GM12878 (cell line): ENCODE measurements around the gene IFNB1. TPM values are rescaled to one million over a fixed set of nuclear protein-coding genes. Genes with fewer than 3 reads are reported as not detected.

Experiments used
- ATAC-seq: fragments of 200-7000 bp; cut with Tn5 transposase; 3 replicates; pipeline ENCODE4 v1.9.1; 2020; ENCODE audit warnings: mild to moderate bottlenecking, moderate library complexity
- BruUV-seq: library from RNA; stranded (reverse); fragments of 400-500 nt; replicated peaks from 2 replicates; lab custom pipeline; 2021; lab: Mats Ljungman, UMichigan
- CTCF ChIA-PET: fragments of 300-600 bp; sonication (Branson Sonifier 250); formaldehyde crosslinking; extraction: SDS; loops from one replicate; lab custom pipeline; 2021; ENCODE audit warnings: inconsistent platforms; lab: Yijun Ruan, JAX
- POLR2A ChIA-PET: fragments of 350-600 bp; formaldehyde crosslinking; extraction: SDS; loops from one replicate; lab custom pipeline; 2021; ENCODE audit warnings: inconsistent platforms; lab: Charles Lee
- RAD21 ChIA-PET: fragments of 300-600 bp; sonication (Branson Sonifier 250); formaldehyde crosslinking; loops from one replicate; lab custom pipeline; 2023; ENCODE audit warnings: antibody characterized with exemption; ENCODE audit not compliant: unreplicated experiment; lab: Charles Lee
- SMC1A ChIA-PET: fragments of 300-600 bp; sonication (Branson Sonifier 250); formaldehyde crosslinking; loops from one replicate; lab custom pipeline; 2023; ENCODE audit not compliant: unreplicated experiment, uncharacterized antibody; lab: Charles Lee
- DNase-seq: peaks from one replicate; pipeline ENCODE4 v3.0.0-alpha.2; 2011; ENCODE audit warnings: low read depth, low spot score
- FAIRE-seq: peaks from 3 replicates; lab custom pipeline; 2011; peaks lifted over from hg19 to GRCh38; lab: Jason Lieb, UNC
- H2AFZ ChIP-seq: 2 replicates; pipeline ENCODE4 v1.6.0; 2011; ENCODE audit warnings: low read depth, low read length, control low read depth; ENCODE audit not compliant: control insufficient read depth
- H3K27ac ChIP-seq: 2 replicates; pipeline ENCODE4 v1.5.1; 2011; ENCODE audit warnings: control low read depth; ENCODE audit not compliant: control insufficient read depth, insufficient read depth
- H3K27me3 ChIP-seq, 2 experiments: replicated peaks in 1 of 2; 2 replicates each; pipeline versions ENCODE4 v1.6.0 to v1.6.1; 2011; ENCODE audit warnings: low read length in 1 of 2; ENCODE audit not compliant: control insufficient read depth in 2 of 2, insufficient read depth in 2 of 2
- H3K36me3 ChIP-seq, 2 experiments: 2 replicates each; pipeline ENCODE4 v1.5.1; 2011; ENCODE audit warnings: low read length in 1 of 2; ENCODE audit not compliant: control insufficient read depth in 2 of 2, insufficient read depth in 2 of 2
- H3K4me1 ChIP-seq: 2 replicates; pipeline ENCODE4 v1.6.1; 2011; ENCODE audit warnings: mild to moderate bottlenecking, low read length, moderate library complexity, mixed read lengths; ENCODE audit not compliant: control insufficient read depth, insufficient read depth
- H3K4me2 ChIP-seq: 2 replicates; pipeline ENCODE4 v1.6.0; 2011; ENCODE audit warnings: control low read depth; ENCODE audit not compliant: control insufficient read depth, insufficient read depth
- H3K4me3 ChIP-seq: fragments of 200-600 bp; sonication (generic); 2 replicates; pipeline ENCODE4 v1.5.1; 2016
- H3K79me2 ChIP-seq: 2 replicates; pipeline ENCODE4 v1.6.0; 2011; ENCODE audit warnings: low read length; ENCODE audit not compliant: control insufficient read depth, insufficient read depth
- H3K9ac ChIP-seq: 2 replicates; pipeline ENCODE4 v1.8.0; 2011; ENCODE audit warnings: low read length, control low read depth, mixed read lengths; ENCODE audit not compliant: control insufficient read depth, insufficient read depth
- H3K9me3 ChIP-seq: replicated peaks from 3 replicates; pipeline ENCODE4 v1.5.1; 2011; ENCODE audit warnings: mild to moderate bottlenecking, low read length; ENCODE audit not compliant: control insufficient read depth, insufficient read depth
- H4K20me1 ChIP-seq: 2 replicates; pipeline ENCODE4 v1.6.0; 2011; ENCODE audit not compliant: control insufficient read depth, insufficient read depth
- BACH1 ChIP-seq: fragments of 450-650 bp; IDR thresholded peaks from 2 replicates; pipeline ENCODE4 v1.6.1; 2017; ENCODE audit warnings: mild to moderate bottlenecking, borderline replicate concordance
- CHD1 ChIP-seq: IDR thresholded peaks from 2 replicates; pipeline ENCODE4 v1.6.1; 2012; ENCODE audit warnings: low read depth, low read length, improper control_type of control experiment
- EED ChIP-seq: sonication (generic); IDR thresholded peaks from 2 replicates; pipeline ENCODE4 v1.6.1; 2016; ENCODE audit warnings: antibody characterized with exemption, low read depth
- FOXK2 ChIP-seq: fragments of 450-650 bp; IDR thresholded peaks from 2 replicates; pipeline ENCODE4 v1.6.1; 2017; ENCODE audit warnings: mild to moderate bottlenecking, moderate library complexity
- MYC ChIP-seq: IDR thresholded peaks from 2 replicates; pipeline ENCODE4 v1.6.1; 2011; ENCODE audit warnings: mild to moderate bottlenecking, low read length, moderate library complexity, inconsistent platforms; ENCODE audit not compliant: insufficient read depth, insufficient replicate concordance, insufficient read length, severe bottlenecking
- PAX8 ChIP-seq: fragments of 450-650 bp; IDR thresholded peaks from 2 replicates; pipeline ENCODE4 v1.6.1; 2017; ENCODE audit warnings: mild to moderate bottlenecking, moderate library complexity
- POLR2A ChIP-seq: IDR thresholded peaks from 2 replicates; pipeline ENCODE4 v1.6.1; 2011; ENCODE audit warnings: low read depth, mild to moderate bottlenecking, low read length
- STAT1 ChIP-seq: fragments of 450-650 bp; conservative IDR thresholded peaks from 2 replicates; pipeline ENCODE4 v1.6.1; 2014; ENCODE audit warnings: antibody characterized with exemption, mild to moderate bottlenecking
- ZNF207 ChIP-seq: fragments of 450-650 bp; IDR thresholded peaks from 2 replicates; pipeline ENCODE4 v1.6.1; 2014; ENCODE audit warnings: antibody characterized with exemption, mild to moderate bottlenecking, borderline replicate concordance
- ZNF274 ChIP-seq: IDR thresholded peaks from one replicate; pipeline ENCODE4 v1.8.0; 2011; ENCODE audit not compliant: insufficient read length, insufficient read depth
- WGBS: methylation state at CpG from one replicate; pipeline ENCODE4 v1.1.6; 2016; ENCODE audit warnings: low lambda C conversion rate; ENCODE audit not compliant: insufficient replicate concordance, insufficient coverage; ENCODE audit errors: missing lambda C conversion rate; 5-methylcytosine and 5-hydroxymethylcytosine counted together
- in situ Hi-C: fragments of 300-500 bp; cut with MboI; formaldehyde crosslinking; loops from 9 replicates; pipeline ENCODE4 v1.14.3; 2018; ENCODE audit warnings: mixed read lengths
- intact Hi-C: fragments of 100-400 bp; cut with micrococcal nuclease; formaldehyde crosslinking; loops from one replicate; pipeline ENCODE4 v1.14.2; 2022; ENCODE audit not compliant: unreplicated experiment
- polyA plus RNA-seq, 11 experiments: library from polyadenylated mRNA; depleted of rRNA in 4 of 11; unstranded in 6 of 11; stranded (reverse) in 5 of 11; fragments of >200 nt; fragmentation: Nextera tagmentation in 4 of 11; fragmentation: Illumina TruSeq in 1 of 11; extraction: Ambion mirVana in 4 of 11; extraction: Trizol in 1 of 11; gene quantifications; 1 replicate in 1 of 11; 2 replicates in 10 of 11; pipeline versions ENCODE4 v1.2.1 to v1.2.3, GENCODE V29; 2011 to 2016; ENCODE audit warnings: inconsistent platforms in 2 of 11, missing spikeins in 2 of 11, low read depth in 1 of 11
- total RNA-seq, 4 experiments: library from RNA; depleted of rRNA in 3 of 4; stranded (reverse); fragments of >200 nt in 3 of 4; fragmentation: Illumina TruSeq in 1 of 4; extraction: Trizol in 1 of 4; gene quantifications; 2 replicates each; pipeline versions ENCODE4 v1.2.1 to v1.2.3, GENCODE V29; 2013 to 2021
- TF ChIP-seq, protein P1 (sequence below): fragments of 450-650 bp; IDR thresholded peaks from 2 replicates; pipeline ENCODE4 v1.6.1; 2018; ENCODE audit warnings: mild to moderate bottlenecking, low read depth, moderate library complexity; ENCODE audit not compliant: partially characterized antibody
- TF ChIP-seq, protein P2 (sequence below): IDR thresholded peaks from 2 replicates; pipeline ENCODE4 v1.6.1; 2011; ENCODE audit warnings: borderline replicate concordance, low read depth, mild to moderate bottlenecking, moderate library complexity, low read length; ENCODE audit not compliant: insufficient read depth, poor library complexity, severe bottlenecking

IFNB1 gene
- total and polyA plus RNA-seq, 10 of the 15 experiments (the other 5 are each of a cell fraction or from before 2014, with no cell fraction given): 0.18 TPM; not detected in 9

DNA sequence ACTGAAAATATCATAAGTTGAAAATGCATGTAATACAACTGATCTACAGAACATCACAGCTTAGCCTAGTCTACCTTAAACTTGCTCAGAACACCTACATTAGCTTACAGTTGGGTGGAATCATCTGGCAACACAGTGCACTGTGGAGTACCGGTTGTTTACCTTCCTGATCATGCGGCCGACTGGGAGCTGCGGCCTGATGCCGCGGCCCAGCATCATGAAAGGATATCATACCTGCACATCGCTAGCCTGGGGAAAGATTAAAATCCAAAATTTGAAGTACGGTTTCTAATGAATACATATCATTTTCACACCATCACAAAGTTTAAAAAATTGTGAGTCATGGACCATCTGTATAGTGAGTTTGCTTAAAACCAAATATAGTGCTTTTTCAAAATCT, 48.1 kb downstream of the IFNB1 start:
- ChIA-PET CTCF (interaction anchor here (1.0 to 2.7 kb wide), 2 partner anchors 81 to 83 kb away, joined by 3 to 11 read pairs; no protein-coding TSS in a partner anchor), SMC1A (interaction anchor here (1.7 to 2.5 kb wide), 4 partner anchors 9 to 405 kb away, joined by 4 to 14 read pairs (median 6); no protein-coding TSS in a partner anchor), POLR2A (interaction anchor here (0.8 kb wide), 1 partner anchor 9 kb away, joined by 4 read pairs; no protein-coding TSS in a partner anchor), RAD21 (interaction anchor here (1.5 to 1.9 kb wide), 2 partner anchors 32 to 48 kb away, joined by 5 to 7 read pairs; no protein-coding TSS in a partner anchor)
- H3K9me3 ChIP-seq: no peaks in the 10 kb centered on the region
- peaks cover 5% of the 10 kb centered on the region for H3K4me1 ChIP-seq
- H3K27ac ChIP-seq: no peak overlapping the region
- ATAC-seq (no peak), FAIRE-seq (no peak), DNase-seq (no peak)
- in situ Hi-C loops: no loop called here
- H4K20me1 ChIP-seq: no peaks in the 10 kb centered on the region
- H3K4me3 ChIP-seq: no peak overlapping the region
- H3K4me2 ChIP-seq: no peak overlapping the region
- H3K79me2 ChIP-seq: no peaks in the 10 kb centered on the region
- no peak overlapping the region for H3K9ac ChIP-seq
- no TSS peak for BruUV-seq
- no peak for TF ChIP-seq ZNF207
- no peak overlapping the region for H2AFZ ChIP-seq
- 87% methylated on average over 8 of the region's 8 CpGs for WGBS
- intact Hi-C loops: loop anchor here (2.0 kb wide), 2 partner anchors 15 to 33 kb away; no protein-coding TSS in a partner anchor
- peaks cover 0 to 2% of the 10 kb centered on the region in 2 experiments; a peak in 1 of 4 replicates for H3K36me3 ChIP-seq
- H3K27me3 ChIP-seq: no peaks in the 10 kb centered on the region

DNA sequence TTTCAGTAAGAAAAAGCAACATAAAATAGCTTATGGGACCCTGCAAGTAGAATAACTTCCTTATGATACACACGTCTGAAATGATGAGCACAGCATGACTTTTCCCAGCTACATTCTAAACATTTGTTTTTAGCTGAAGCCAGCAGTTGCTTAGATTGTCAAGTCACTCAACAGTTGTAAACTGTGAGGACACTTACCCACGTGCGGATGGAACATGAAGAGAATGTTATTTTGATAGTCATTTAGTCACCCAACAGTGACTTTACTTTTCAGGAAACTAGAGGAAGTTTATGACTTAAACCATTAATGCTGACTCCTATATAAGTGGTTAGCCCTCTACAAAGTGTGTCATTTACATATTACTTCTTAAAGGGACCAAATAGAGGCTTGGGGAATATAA, 49.3 kb downstream of the IFNB1 start:
- BruUV-seq: no TSS peak
- SMC1A ChIA-PET: interaction anchor here (0.8 kb wide), 1 partner anchor 10 kb away, joined by 3 read pairs; no protein-coding TSS in a partner anchor
- Histone ChIP-seq H3K9me3 (no peaks in the 10 kb centered on the region), H3K79me2 (no peaks in the 10 kb centered on the region), H3K27me3 (no peaks in the 10 kb centered on the region), H3K4me3 (no peak overlapping the region), H3K9ac (no peak overlapping the region), H4K20me1 (no peaks in the 10 kb centered on the region), H2AFZ (no peak overlapping the region), H3K27ac (no peak overlapping the region), H3K36me3 (peaks cover 0 to 2% of the 10 kb centered on the region in 2 experiments; a peak in 1 of 4 replicates), H3K4me1 (peaks cover 5% of the 10 kb centered on the region), H3K4me2 (no peak overlapping the region)
- ATAC-seq: no peak
- 51% methylated on average over 3 of the region's 3 CpGs for WGBS
- RAD21 ChIA-PET: interaction anchor here (1.3 kb wide), 1 partner anchor 93 kb away, joined by 3 read pairs; no protein-coding TSS in a partner anchor
- FAIRE-seq: no peak
- intact Hi-C loops (no loop called here), in situ Hi-C loops (no loop called here)
- no peak for DNase-seq
- POLR2A ChIA-PET: interaction anchor here (0.6 kb wide), 1 partner anchor 1588 kb away, joined by 4 read pairs; no protein-coding TSS in a partner anchor
- CTCF ChIA-PET: no interaction called here
- TF ChIP-seq CHD1: no peak
- TF ChIP-seq MYC: no peak
- TF ChIP-seq PAX8: no peak
- TF ChIP-seq, protein P1, sequence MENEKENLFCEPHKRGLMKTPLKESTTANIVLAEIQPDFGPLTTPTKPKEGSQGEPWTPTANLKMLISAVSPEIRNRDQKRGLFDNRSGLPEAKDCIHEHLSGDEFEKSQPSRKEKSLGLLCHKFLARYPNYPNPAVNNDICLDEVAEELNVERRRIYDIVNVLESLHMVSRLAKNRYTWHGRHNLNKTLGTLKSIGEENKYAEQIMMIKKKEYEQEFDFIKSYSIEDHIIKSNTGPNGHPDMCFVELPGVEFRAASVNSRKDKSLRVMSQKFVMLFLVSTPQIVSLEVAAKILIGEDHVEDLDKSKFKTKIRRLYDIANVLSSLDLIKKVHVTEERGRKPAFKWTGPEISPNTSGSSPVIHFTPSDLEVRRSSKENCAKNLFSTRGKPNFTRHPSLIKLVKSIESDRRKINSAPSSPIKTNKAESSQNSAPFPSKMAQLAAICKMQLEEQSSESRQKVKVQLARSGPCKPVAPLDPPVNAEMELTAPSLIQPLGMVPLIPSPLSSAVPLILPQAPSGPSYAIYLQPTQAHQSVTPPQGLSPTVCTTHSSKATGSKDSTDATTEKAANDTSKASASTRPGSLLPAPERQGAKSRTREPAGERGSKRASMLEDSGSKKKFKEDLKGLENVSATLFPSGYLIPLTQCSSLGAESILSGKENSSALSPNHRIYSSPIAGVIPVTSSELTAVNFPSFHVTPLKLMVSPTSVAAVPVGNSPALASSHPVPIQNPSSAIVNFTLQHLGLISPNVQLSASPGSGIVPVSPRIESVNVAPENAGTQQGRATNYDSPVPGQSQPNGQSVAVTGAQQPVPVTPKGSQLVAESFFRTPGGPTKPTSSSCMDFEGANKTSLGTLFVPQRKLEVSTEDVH: no peak
- TF ChIP-seq ZNF207: no peak
- TF ChIP-seq ZNF274: no peak
- no peak for TF ChIP-seq STAT1
- TF ChIP-seq, protein P2, sequence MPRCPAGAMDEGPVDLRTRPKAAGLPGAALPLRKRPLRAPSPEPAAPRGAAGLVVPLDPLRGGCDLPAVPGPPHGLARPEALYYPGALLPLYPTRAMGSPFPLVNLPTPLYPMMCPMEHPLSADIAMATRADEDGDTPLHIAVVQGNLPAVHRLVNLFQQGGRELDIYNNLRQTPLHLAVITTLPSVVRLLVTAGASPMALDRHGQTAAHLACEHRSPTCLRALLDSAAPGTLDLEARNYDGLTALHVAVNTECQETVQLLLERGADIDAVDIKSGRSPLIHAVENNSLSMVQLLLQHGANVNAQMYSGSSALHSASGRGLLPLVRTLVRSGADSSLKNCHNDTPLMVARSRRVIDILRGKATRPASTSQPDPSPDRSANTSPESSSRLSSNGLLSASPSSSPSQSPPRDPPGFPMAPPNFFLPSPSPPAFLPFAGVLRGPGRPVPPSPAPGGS: no peak
- no peak for TF ChIP-seq EED
- no peak for TF ChIP-seq BACH1
- TF ChIP-seq POLR2A: no peak
- no peak for TF ChIP-seq FOXK2
